ENCODE measurements around the gene HSPG2.

The HSPG2 gene

GRCh38 chr1:21878009-21878773, 58.9 kb downstream of the HSPG2 start:
- DNase-seq: no peak

GRCh38 chr1:21876267-21876666, 60.8 kb downstream of the HSPG2 start:
- DNase-seq: no peak

GRCh38 chr1:21875621-21876063, 61.5 kb downstream of the HSPG2 start:
- DNase-seq: no peak

GRCh38 chr1:21874778-21875547, 62.1 kb downstream of the HSPG2 start:
- no peak for DNase-seq

- no peak for DNase-seq
Measured at GRCh38 chr1:21874328-21874727, 62.8 kb downstream of the HSPG2 start.

- DNase-seq: no peak
Measured at GRCh38 chr1:21873761-21874160, 63.3 kb downstream of the HSPG2 start.

- DNase-seq: no peak
Measured at GRCh38 chr1:21873174-21873573, 63.9 kb downstream of the HSPG2 start.

GRCh38 chr1:21872445-21873079, 64.5 kb downstream of the HSPG2 start:
- no peak for DNase-seq

- no peak for DNase-seq
Measured at GRCh38 chr1:21871943-21872342, 65.2 kb downstream of the HSPG2 start.

GRCh38 chr1:21870611-21871010, 66.5 kb downstream of the HSPG2 start:
- no peak for DNase-seq

GRCh38 chr1:21869620-21870121, 67.4 kb downstream of the HSPG2 start:
- no peak for DNase-seq

GRCh38 chr1:21868941-21869454, 68.1 kb downstream of the HSPG2 start:
- no peak for DNase-seq

- no peak for DNase-seq
Measured at GRCh38 chr1:21868482-21868881, 68.6 kb downstream of the HSPG2 start.

- no peak for DNase-seq
Measured at GRCh38 chr1:21867451-21867996, 69.6 kb downstream of the HSPG2 start.

GRCh38 chr1:21866707-21867043, 70.4 kb downstream of the HSPG2 start:
- DNase-seq: no peak

- no peak for DNase-seq
Measured at GRCh38 chr1:21865943-21866706, 71.0 kb downstream of the HSPG2 start.

- no peak for DNase-seq
Measured at GRCh38 chr1:21865609-21865942, 71.5 kb downstream of the HSPG2 start.

- no peak for DNase-seq
Measured at GRCh38 chr1:21864730-21865129, 72.4 kb downstream of the HSPG2 start.

- no peak for DNase-seq
Measured at GRCh38 chr1:21863981-21864380, 73.1 kb downstream of the HSPG2 start.

- DNase-seq: no peak
Measured at GRCh38 chr1:21861602-21862429, 75.3 kb downstream of the HSPG2 start.

GRCh38 chr1:21860971-21861370, 76.1 kb downstream of the HSPG2 start:
- no peak for DNase-seq

Measured in stimulated activated CD4-positive, alpha-beta T cell treated with anti-CD3 and anti-CD28 coated beads, Interleukin-2, amount 100 ng/mL, for 48 hours (primary cell).